SK-N-SH (cell line): ENCODE results near the gene GRK1. TPM values are rescaled to one million over a fixed set of nuclear protein-coding genes. Genes with fewer than 3 reads are reported as not detected.

Experiments used
- CTCF ChIA-PET: fragments of 300-600, 350-600 bp; formaldehyde crosslinking; extraction: SDS; loops from one replicate; lab custom pipeline; 2021; lab: Yijun Ruan, JAX
- POLR2A ChIA-PET: fragments of 350-600 bp; sonication (Branson Sonifier 250); formaldehyde crosslinking; extraction: SDS; loops from one replicate; lab custom pipeline; 2020; ENCODE audit warnings: antibody characterized with exemption, inconsistent platforms; lab: Yijun Ruan, JAX
- DNase-seq: peaks from one replicate; pipeline ENCODE4 v3.0.0; 2012
- H2AFZ ChIP-seq: fragments of 200-600 bp; sonication (generic); 2 replicates; pipeline ENCODE4 v1.8.1; 2016; ENCODE audit warnings: antibody characterized with exemption, mild to moderate bottlenecking, low read depth
- H3F3A ChIP-seq: fragments of 200-600 bp; sonication (generic); replicated peaks from 2 replicates; pipeline ENCODE3; 2016; ENCODE audit warnings: antibody characterized with exemption, mild to moderate bottlenecking; ENCODE audit not compliant: insufficient read depth
- H3K27ac ChIP-seq, 2 experiments: fragments of 200-500 bp in 1 of 2; fragments of 200-600 bp in 1 of 2; sonication (Bioruptor generic) in 1 of 2; sonication (generic), shearing (Covaris generic) in 1 of 2; 2 replicates each; pipeline versions ENCODE4 v1.5.1 to v1.6.1; 2014 to 2016; ENCODE audit warnings: low read depth in 2 of 2, inconsistent platforms in 1 of 2, low read length in 1 of 2, mild to moderate bottlenecking in 1 of 2, mixed read lengths in 1 of 2
- H3K27me3 ChIP-seq: fragments of 200-600 bp; sonication (generic), shearing (Covaris generic); 2 replicates; pipeline ENCODE4 v1.6.1; 2016; ENCODE audit warnings: mixed run types; ENCODE audit not compliant: insufficient read depth
- H3K36me3 ChIP-seq, 2 experiments: fragments of 200-500 bp in 1 of 2; fragments of 200-600 bp in 1 of 2; sonication (Bioruptor generic) in 1 of 2; sonication (generic) in 1 of 2; replicated peaks in 1 of 2; 2 replicates each; pipeline versions ENCODE3 to v1.5.1; 2014 to 2016; ENCODE audit warnings: low read length in 1 of 2, mild to moderate bottlenecking in 1 of 2; ENCODE audit not compliant: insufficient read depth in 2 of 2, control insufficient read depth in 1 of 2
- H3K4me1 ChIP-seq, 2 experiments: fragments of 200-500 bp in 1 of 2; fragments of 200-600 bp in 1 of 2; sonication (Bioruptor generic) in 1 of 2; sonication (generic), shearing (Covaris generic) in 1 of 2; 2 replicates each; pipeline versions ENCODE4 v1.5.1 to v1.6.1; 2014 to 2016; ENCODE audit warnings: low read depth in 1 of 2, low read length in 1 of 2, mixed run types in 1 of 2; ENCODE audit not compliant: insufficient read depth in 2 of 2, control insufficient read depth in 1 of 2
- H3K4me2 ChIP-seq: fragments of 200-600 bp; sonication (generic), shearing (Covaris generic); 2 replicates; pipeline ENCODE4 v1.6.1; 2017; ENCODE audit warnings: mixed run types
- H3K4me3 ChIP-seq, 2 experiments: fragments of 200-500 bp in 1 of 2; fragments of 200-600 bp in 1 of 2; sonication (Bioruptor generic) in 1 of 2; sonication (generic), shearing (Covaris generic) in 1 of 2; 2 replicates each; pipeline versions ENCODE4 v1.5.1 to v1.8.1; 2014 to 2016; ENCODE audit warnings: low read depth in 2 of 2, inconsistent platforms in 1 of 2, low read length in 1 of 2, mild to moderate bottlenecking in 1 of 2, mixed read lengths in 1 of 2, moderate library complexity in 1 of 2
- H3K79me2 ChIP-seq: fragments of 200-600 bp; sonication (generic); 2 replicates; pipeline ENCODE4 v1.8.1; 2017; ENCODE audit warnings: mild to moderate bottlenecking; ENCODE audit not compliant: insufficient read depth
- H3K9ac ChIP-seq: fragments of 200-600 bp; sonication (generic); 2 replicates; pipeline ENCODE4 v1.6.1; 2017; ENCODE audit warnings: mixed run types
- H3K9me2 ChIP-seq: fragments of 200-600 bp; sonication (generic); 2 replicates; pipeline ENCODE4 v1.6.1; 2017; ENCODE audit warnings: mixed run types
- H3K9me3 ChIP-seq: fragments of 200-600 bp; sonication (generic); 2 replicates; pipeline ENCODE4 v1.6.1; 2017; ENCODE audit warnings: mixed run types, mild to moderate bottlenecking, moderate library complexity
- H4K20me1 ChIP-seq: fragments of 200-600 bp; sonication (generic); 2 replicates; pipeline ENCODE4 v1.6.1; 2017; ENCODE audit warnings: mild to moderate bottlenecking, mixed run types; ENCODE audit not compliant: insufficient read depth
- EP300 ChIP-seq, 2 experiments: IDR thresholded peaks; 2 replicates each; pipeline versions ENCODE4 v1.4.0 to v1.6.1; 2012; ENCODE audit warnings: borderline replicate concordance in 1 of 2, low read depth in 1 of 2, low read length in 1 of 2
- EZH2phosphoT487 ChIP-seq: fragments of 200-600 bp; sonication (generic); IDR thresholded peaks from 2 replicates; pipeline ENCODE4 v1.6.1; 2017; ENCODE audit warnings: low read depth, mixed run types, mild to moderate bottlenecking, antibody characterized with exemption, moderate library complexity, borderline replicate concordance
- FOXM1 ChIP-seq: IDR thresholded peaks from 2 replicates; pipeline ENCODE4 v1.4.0; 2012; ENCODE audit warnings: low read depth, mild to moderate bottlenecking
- GABPA ChIP-seq: IDR thresholded peaks from 2 replicates; pipeline ENCODE4 v1.4.0; 2012; ENCODE audit warnings: low read depth, mild to moderate bottlenecking
- GATA2 ChIP-seq: sonication (generic); formaldehyde crosslinking; IDR thresholded peaks from 2 replicates; pipeline ENCODE4 v1.5.0; 2020; ENCODE audit warnings: mild to moderate bottlenecking, missing genetic modification reagents
- MEF2A ChIP-seq: IDR thresholded peaks from 2 replicates; pipeline ENCODE4 v1.4.0; 2012; ENCODE audit warnings: low read depth, borderline replicate concordance
- NFIC ChIP-seq: IDR thresholded peaks from 2 replicates; pipeline ENCODE4 v1.4.0; 2012; ENCODE audit warnings: borderline replicate concordance
- NRF1 ChIP-seq: IDR thresholded peaks from 2 replicates; pipeline ENCODE4 v1.6.1; 2012; ENCODE audit warnings: low read depth, mild to moderate bottlenecking, low read length
- POLR2AphosphoS5 ChIP-seq: IDR thresholded peaks from 2 replicates; pipeline ENCODE4 v1.6.1; 2012; ENCODE audit warnings: low read depth, low read length
- RCOR1 ChIP-seq: fragments of 150-350 bp; IDR thresholded peaks from 2 replicates; pipeline ENCODE4 v1.6.1; 2017; ENCODE audit warnings: antibody characterized with exemption, low read length
- RFX5 ChIP-seq: IDR thresholded peaks from 2 replicates; pipeline ENCODE4 v1.6.1; 2012; ENCODE audit warnings: mild to moderate bottlenecking, improper control_type of control experiment, low read length
- RXRA ChIP-seq: IDR thresholded peaks from 2 replicates; pipeline ENCODE4 v1.4.0; 2012; ENCODE audit warnings: low read depth, mild to moderate bottlenecking, borderline replicate concordance
- SIN3A ChIP-seq: IDR thresholded peaks from 2 replicates; pipeline ENCODE4 v1.6.1; 2012; ENCODE audit warnings: low read depth, mild to moderate bottlenecking, low read length, moderate library complexity, borderline replicate concordance
- SMC3 ChIP-seq: IDR thresholded peaks from 2 replicates; pipeline ENCODE4 v1.6.1; 2012; ENCODE audit warnings: low read depth, low read length, improper control_type of control experiment
- TCF12 ChIP-seq: IDR thresholded peaks from 2 replicates; pipeline ENCODE4 v1.4.0; 2012
- TEAD4 ChIP-seq: IDR thresholded peaks from 2 replicates; pipeline ENCODE4 v1.4.0; 2012; ENCODE audit warnings: mild to moderate bottlenecking, borderline replicate concordance; ENCODE audit not compliant: insufficient read depth
- YY1 ChIP-seq: IDR thresholded peaks from 2 replicates; pipeline ENCODE4 v1.4.0; 2012; ENCODE audit warnings: low read depth, mild to moderate bottlenecking
- WGBS: methylation state at CpG from one replicate; pipeline ENCODE4 v1.1.6; 2017; ENCODE audit warnings: low lambda C conversion rate; 5-methylcytosine and 5-hydroxymethylcytosine counted together
- polyA plus RNA-seq, 3 experiments: library from polyadenylated mRNA; depleted of rRNA; stranded (reverse); fragments of >200 nt; gene quantifications; 2 replicates each; pipeline ENCODE4 v1.2.3, GENCODE V29; 2012
- TF ChIP-seq, protein P1 (sequence below): IDR thresholded peaks from 2 replicates; pipeline ENCODE4 v1.6.1; 2012; ENCODE audit warnings: mild to moderate bottlenecking, low read depth, low read length, moderate library complexity
- TF ChIP-seq, protein P2 (sequence below): IDR thresholded peaks from 2 replicates; pipeline ENCODE4 v1.4.0; 2012; ENCODE audit warnings: low read depth
- TF ChIP-seq, protein P3 (sequence below): IDR thresholded peaks from 2 replicates; pipeline ENCODE4 v1.4.0; 2012; ENCODE audit warnings: low read depth, borderline replicate concordance
- TF ChIP-seq, protein P4 (sequence below): IDR thresholded peaks from 2 replicates; pipeline ENCODE4 v1.4.0; 2012; ENCODE audit warnings: low read depth, borderline replicate concordance

Gene GRK1
- polyA plus RNA-seq, 1 of the 3 experiments (the other 2 are of a cell fraction): 0.12 TPM

DNA sequence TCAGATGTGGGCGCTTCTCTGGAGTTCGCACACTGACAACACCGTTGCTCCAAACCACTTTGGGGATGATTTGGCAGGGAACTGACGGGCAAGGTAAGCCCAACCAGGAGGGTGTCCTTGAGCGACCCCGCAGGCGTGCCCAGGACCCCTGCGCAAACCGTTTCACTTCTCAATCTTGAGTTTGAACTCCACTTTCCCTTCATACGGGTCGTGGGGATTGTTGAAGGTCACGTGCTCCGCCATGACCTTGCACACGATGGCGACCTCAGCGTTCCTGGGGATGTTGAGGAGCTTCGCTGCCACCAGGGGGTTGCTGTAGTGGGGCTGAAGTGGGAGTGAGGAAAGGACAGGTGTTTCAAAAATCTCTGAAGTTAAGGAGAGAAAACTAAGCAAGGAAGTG lies 17.8 kb upstream of the GRK1 start (continued):
- TF ChIP-seq GATA2: no peak
- TF ChIP-seq RCOR1: no peak
- no peak for TF ChIP-seq MEF2A
- no peak for TF ChIP-seq RFX5
- TF ChIP-seq SMC3: no peak
- no peak for TF ChIP-seq POLR2AphosphoS5
- TF ChIP-seq FOXM1: no peak
- TF ChIP-seq, all 33 proteins: peak for 0

DNA sequence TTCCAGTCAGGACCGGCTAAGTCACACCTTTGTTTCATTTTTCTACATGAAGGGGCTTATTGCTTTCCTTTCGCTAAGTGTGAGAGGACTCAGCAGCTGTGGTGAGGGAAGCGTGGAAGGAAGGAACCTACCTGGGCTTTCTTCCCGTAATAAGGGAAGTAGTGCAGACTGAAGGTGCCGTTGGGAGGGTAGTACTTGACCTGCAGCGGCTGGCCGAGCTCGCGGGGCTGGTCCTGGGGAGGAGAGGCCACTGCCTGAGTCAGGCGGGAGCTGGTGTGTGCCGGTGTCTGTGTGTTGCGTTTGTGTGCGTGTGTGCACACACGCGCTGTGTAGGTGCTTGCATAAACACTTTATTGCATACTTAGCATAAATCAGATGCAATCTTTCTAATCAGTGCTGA lies 16.7 kb upstream of the GRK1 start:
- WGBS: 94% methylated on average over 14 of the region's 15 CpGs
- ChIA-PET CTCF (interaction anchor here (2.2 kb wide), 1 partner anchor 74 kb away, joined by 9 read pairs; no protein-coding TSS in a partner anchor), POLR2A (no interaction called here)
- Histone ChIP-seq H2AFZ (no peak overlapping the region), H3K79me2 (no peaks in the 10 kb centered on the region), H3K4me2 (no peak overlapping the region), H3K27ac (no peak overlapping the region), H4K20me1 (no peaks in the 10 kb centered on the region), H3K4me3 (no peak overlapping the region), H3F3A (no peaks in the 10 kb centered on the region), H3K36me3 (no peaks in the 10 kb centered on the region), H3K27me3 (no peaks in the 10 kb centered on the region), H3K4me1 (peaks cover 12 to 24% of the 10 kb centered on the region in 2 experiments; a peak in 2 of 4 replicates), H3K9me2 (no peaks in the 10 kb centered on the region), H3K9me3 (no peaks in the 10 kb centered on the region), H3K9ac (no peak overlapping the region)
- TF ChIP-seq FOXM1 (no peak), GATA2 (no peak), TEAD4 (no peak)
- TF ChIP-seq, protein P1, sequence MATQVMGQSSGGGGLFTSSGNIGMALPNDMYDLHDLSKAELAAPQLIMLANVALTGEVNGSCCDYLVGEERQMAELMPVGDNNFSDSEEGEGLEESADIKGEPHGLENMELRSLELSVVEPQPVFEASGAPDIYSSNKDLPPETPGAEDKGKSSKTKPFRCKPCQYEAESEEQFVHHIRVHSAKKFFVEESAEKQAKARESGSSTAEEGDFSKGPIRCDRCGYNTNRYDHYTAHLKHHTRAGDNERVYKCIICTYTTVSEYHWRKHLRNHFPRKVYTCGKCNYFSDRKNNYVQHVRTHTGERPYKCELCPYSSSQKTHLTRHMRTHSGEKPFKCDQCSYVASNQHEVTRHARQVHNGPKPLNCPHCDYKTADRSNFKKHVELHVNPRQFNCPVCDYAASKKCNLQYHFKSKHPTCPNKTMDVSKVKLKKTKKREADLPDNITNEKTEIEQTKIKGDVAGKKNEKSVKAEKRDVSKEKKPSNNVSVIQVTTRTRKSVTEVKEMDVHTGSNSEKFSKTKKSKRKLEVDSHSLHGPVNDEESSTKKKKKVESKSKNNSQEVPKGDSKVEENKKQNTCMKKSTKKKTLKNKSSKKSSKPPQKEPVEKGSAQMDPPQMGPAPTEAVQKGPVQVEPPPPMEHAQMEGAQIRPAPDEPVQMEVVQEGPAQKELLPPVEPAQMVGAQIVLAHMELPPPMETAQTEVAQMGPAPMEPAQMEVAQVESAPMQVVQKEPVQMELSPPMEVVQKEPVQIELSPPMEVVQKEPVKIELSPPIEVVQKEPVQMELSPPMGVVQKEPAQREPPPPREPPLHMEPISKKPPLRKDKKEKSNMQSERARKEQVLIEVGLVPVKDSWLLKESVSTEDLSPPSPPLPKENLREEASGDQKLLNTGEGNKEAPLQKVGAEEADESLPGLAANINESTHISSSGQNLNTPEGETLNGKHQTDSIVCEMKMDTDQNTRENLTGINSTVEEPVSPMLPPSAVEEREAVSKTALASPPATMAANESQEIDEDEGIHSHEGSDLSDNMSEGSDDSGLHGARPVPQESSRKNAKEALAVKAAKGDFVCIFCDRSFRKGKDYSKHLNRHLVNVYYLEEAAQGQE: no peak
- DNase-seq: no peak

DNA sequence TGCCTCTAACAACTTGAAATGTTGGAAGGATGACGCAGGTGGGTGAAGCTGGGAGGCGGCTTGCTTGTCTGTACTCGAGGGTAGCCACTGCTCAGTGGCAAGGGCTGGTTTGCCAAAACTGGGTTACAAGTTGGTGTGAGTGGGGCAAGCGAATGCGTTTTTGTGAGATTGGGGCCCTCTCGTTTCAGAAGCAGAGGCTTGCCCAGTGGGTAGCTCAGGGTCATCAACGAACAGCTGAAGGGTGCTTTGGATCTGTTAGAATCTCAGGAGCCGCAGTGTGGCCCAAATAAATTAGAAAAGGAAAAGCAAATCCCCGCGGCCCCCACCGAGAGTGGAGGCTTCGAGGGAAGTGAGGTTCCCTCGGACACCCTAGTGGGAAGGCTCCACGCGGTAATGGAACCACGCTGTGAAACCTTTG lies 16.3 kb upstream of the GRK1 start:
- no peaks in the 10 kb centered on the region for H3F3A ChIP-seq
- no peaks in the 10 kb centered on the region for H3K9me3 ChIP-seq
- no peak overlapping the region for H3K9ac ChIP-seq
- H3K9me2 ChIP-seq: no peaks in the 10 kb centered on the region
- peaks cover 12 to 24% of the 10 kb centered on the region in 2 experiments; a peak in 2 of 4 replicates for H3K4me1 ChIP-seq
- no peak overlapping the region for H3K27ac ChIP-seq
- WGBS: 92% methylated on average over 16 of the region's 16 CpGs
- no peaks in the 10 kb centered on the region for H3K79me2 ChIP-seq
- DNase-seq: no peak
- no peaks in the 10 kb centered on the region for H4K20me1 ChIP-seq
- H3K36me3 ChIP-seq: no peaks in the 10 kb centered on the region
- H3K27me3 ChIP-seq: no peaks in the 10 kb centered on the region
- H3K4me2 ChIP-seq: no peak overlapping the region
- no peak overlapping the region for H2AFZ ChIP-seq
- ChIA-PET CTCF (interaction anchor here (2.2 kb wide), 1 partner anchor 74 kb away, joined by 9 read pairs; no protein-coding TSS in a partner anchor), POLR2A (no interaction called here)
- H3K4me3 ChIP-seq: no peak overlapping the region
- TF ChIP-seq GATA2 (no peak), EZH2phosphoT487 (no peak), YY1 (no peak), NRF1 (no peak), RXRA (no peak), POLR2AphosphoS5 (no peak), NFIC (no peak), TCF12 (no peak), EP300 (IDR thresholded peaks at IDR 0.05; ENCODE audit: borderline replicate concordance in 1 of 2, low read depth in 1 of 2, low read length in 1 of 2) (no peak), FOXM1 (no peak), GABPA (no peak), SIN3A (no peak)
- TF ChIP-seq, protein P2, sequence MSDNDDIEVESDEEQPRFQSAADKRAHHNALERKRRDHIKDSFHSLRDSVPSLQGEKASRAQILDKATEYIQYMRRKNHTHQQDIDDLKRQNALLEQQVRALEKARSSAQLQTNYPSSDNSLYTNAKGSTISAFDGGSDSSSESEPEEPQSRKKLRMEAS: no peak
- TF ChIP-seq, protein P3, sequence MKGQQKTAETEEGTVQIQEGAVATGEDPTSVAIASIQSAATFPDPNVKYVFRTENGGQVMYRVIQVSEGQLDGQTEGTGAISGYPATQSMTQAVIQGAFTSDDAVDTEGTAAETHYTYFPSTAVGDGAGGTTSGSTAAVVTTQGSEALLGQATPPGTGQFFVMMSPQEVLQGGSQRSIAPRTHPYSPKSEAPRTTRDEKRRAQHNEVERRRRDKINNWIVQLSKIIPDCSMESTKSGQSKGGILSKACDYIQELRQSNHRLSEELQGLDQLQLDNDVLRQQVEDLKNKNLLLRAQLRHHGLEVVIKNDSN: no peak
- TF ChIP-seq, protein P4, sequence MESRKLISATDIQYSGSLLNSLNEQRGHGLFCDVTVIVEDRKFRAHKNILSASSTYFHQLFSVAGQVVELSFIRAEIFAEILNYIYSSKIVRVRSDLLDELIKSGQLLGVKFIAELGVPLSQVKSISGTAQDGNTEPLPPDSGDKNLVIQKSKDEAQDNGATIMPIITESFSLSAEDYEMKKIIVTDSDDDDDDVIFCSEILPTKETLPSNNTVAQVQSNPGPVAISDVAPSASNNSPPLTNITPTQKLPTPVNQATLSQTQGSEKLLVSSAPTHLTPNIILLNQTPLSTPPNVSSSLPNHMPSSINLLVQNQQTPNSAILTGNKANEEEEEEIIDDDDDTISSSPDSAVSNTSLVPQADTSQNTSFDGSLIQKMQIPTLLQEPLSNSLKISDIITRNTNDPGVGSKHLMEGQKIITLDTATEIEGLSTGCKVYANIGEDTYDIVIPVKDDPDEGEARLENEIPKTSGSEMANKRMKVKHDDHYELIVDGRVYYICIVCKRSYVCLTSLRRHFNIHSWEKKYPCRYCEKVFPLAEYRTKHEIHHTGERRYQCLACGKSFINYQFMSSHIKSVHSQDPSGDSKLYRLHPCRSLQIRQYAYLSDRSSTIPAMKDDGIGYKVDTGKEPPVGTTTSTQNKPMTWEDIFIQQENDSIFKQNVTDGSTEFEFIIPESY: no peak
